ENCODE data around the gene CCDC86. TPM values are rescaled to one million over a fixed set of nuclear protein-coding genes. Genes with fewer than 3 reads are reported as not detected.

The CCDC86 gene
- total and polyA plus RNA-seq, 2 of the 4 experiments (the other 2 are of a cell fraction), result 9.5 to 34.0 TPM

DNA sequence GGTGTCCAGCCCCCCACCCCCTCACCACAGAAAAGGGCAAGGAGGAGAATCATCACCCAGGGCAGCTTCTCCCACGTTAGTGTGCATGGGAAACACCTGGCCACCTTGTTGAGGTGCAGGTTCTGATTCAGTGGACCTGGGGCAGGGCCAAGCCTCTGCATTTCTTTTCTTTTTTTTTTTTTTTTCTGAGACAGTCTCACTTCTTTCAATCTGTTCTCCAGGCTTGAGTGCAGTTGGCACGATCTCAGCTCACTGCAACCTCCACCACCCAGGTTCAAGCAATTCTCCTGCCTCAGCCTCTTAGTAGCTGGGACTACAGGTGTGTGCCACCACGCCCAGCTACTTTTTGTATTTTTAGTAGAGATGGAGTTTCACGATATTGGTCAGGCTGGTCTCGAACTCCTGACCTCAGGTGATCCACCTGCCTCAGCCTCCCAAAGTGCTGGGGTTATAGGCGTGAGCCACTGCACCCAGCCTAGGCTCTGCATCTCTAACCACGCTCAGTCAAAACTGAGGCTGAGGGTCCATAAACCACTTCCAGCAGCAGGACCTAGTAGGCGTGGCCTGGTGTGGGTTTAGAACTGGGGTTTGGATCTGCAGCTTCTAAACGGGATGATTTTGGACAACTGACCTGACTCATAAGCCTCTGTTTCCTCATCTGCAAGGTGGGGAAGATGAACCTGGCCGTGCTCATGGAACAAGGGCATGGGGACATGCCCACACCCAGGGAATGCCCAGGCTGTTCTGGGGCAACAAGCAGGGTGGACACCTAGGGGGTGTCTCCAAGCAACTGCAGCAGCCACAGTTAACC is 26.2 kb downstream of the CCDC86 start (continued):
- TF ChIP-seq, protein P1, sequence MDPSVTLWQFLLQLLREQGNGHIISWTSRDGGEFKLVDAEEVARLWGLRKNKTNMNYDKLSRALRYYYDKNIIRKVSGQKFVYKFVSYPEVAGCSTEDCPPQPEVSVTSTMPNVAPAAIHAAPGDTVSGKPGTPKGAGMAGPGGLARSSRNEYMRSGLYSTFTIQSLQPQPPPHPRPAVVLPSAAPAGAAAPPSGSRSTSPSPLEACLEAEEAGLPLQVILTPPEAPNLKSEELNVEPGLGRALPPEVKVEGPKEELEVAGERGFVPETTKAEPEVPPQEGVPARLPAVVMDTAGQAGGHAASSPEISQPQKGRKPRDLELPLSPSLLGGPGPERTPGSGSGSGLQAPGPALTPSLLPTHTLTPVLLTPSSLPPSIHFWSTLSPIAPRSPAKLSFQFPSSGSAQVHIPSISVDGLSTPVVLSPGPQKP (IDR thresholded peaks at IDR 0.05; ENCODE audit: borderline replicate concordance, low read depth, low read length), result no peak
- TF ChIP-seq MAFK (IDR thresholded peaks at IDR 0.05; ENCODE audit: low read depth, low read length), result no peak
- no peak for TF ChIP-seq SMC3 (IDR thresholded peaks at IDR 0.05; ENCODE audit: low read depth, low read length)
- TF ChIP-seq RCOR1 (IDR thresholded peaks at IDR 0.05; ENCODE audit: insufficient replicate concordance, low read length), result no peak
- no peak for TF ChIP-seq POLR2A (IDR thresholded peaks at IDR 0.05; ENCODE audit: low read depth, low read length)
- no peak for TF ChIP-seq CEBPB (IDR thresholded peaks at IDR 0.05; ENCODE audit: low read depth, low read length)

Measured in IMR-90 (cell line).